GM19099 (cell line): ENCODE data around the gene ACP1.

ENCODE experiments used
- POLR2A ChIP-seq: IDR thresholded peaks from 3 replicates; pipeline ENCODE4 v1.6.1; 2011; ENCODE audit warnings: low read depth; ENCODE audit not compliant: insufficient read length; ENCODE audit errors: extremely low read depth

ACP1 gene

DNA sequence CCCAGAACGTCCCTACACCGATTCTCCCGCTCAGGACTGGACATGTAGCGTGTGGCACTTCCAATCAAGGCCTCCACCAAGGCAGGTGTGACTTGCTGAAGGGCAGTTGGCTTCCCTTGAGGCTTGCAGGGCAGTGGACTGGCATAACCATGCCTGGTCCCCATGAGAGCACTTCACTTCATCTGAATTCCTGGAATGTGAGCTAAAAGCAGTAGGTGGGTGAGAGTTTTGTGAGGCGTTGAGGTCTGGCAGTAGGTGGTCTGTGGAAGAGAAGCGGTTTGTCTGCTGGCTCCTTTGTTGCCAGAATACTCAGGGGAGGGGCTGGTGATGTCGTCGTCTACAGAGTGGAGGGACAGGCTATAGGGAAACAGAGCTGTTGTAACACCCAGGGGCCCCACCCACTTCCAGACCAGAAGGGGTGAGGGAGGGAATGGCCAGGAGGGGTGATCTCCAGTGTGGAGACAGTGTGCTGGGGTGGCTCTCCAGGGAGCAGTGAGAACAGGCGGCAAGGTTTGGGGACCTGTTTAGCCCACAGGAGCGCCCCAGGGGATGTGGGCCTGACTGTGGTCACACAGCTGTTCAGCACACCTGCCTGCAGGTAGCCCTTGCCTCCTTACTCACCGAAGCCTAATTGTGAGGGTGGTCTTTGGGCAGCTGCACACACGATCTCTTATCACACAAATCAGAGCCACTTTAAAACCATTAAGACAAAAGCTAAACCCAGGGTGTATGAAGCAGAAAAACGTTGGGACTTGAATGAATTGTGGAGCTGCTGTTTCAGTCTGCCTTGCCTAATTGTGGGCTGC, 44.6 kb downstream of the ACP1 start:
- TF ChIP-seq POLR2A, result no peak

DNA sequence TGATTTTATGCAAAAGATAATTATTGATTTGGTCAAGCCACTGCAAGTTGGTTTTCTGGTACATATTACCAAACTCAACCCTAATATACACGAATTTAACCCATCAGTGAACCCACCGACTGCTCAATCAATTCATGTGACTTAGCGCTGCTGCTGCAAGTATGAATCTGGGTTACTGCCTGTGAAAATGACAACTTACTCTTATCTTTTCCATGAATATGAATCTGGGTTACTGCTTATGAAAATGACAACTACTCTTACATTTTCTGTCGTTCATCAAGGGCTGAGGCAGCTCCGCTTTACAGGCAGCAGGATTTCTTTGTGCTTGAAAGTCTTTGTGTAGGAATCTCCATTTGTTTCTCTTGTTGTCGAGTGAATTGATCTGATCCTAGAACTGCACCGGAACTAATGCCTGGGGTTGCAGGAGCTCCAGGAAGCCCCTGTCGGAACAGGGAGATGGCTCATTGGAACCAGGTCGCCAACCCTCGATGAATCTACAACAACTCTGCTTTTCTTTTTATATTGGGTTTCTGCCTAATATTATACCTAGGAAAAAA, 45.3 kb downstream of the ACP1 start:
- TF ChIP-seq POLR2A, result no peak

DNA sequence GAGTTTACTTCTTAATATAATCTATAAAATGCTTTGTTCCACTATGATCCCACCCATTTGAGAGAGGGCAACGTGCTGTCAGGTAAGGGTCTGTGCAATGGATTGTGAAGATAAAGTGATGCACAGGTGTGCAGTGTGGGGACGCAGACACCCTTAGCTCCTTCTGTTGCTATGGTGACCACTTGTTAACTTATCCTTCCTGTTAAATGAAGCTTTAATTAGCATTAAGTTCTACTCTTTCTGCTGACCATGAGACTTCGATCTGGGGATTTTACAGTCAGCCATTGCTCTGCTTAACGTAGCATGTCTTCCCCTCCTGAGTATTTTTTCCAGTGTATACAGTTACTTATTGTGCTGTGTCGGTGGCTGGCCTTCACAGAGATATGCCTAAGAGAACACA, 46.2 kb downstream of the ACP1 start:
- TF ChIP-seq POLR2A, result no peak

DNA sequence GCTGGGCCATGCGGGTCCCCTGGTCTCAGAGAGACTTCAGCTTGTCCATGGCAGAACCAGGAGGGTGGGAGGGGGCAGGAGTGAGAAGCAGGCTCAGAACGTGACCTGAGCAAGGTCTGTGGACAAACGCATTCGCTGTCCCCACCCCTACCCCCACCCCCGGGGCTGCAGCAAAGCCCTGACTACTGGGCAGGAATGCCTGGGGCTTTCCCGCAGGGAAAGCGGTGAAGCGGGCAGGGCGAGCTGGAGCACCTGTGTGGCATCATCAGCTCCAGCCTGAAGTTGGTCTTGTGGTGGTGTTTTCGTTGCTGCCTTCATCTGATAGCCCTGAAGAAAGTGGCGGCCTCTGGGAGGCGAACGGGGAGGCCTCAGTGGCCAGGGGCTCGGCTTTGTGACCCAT, 49.2 kb downstream of the ACP1 start:
- no peak for TF ChIP-seq POLR2A

DNA sequence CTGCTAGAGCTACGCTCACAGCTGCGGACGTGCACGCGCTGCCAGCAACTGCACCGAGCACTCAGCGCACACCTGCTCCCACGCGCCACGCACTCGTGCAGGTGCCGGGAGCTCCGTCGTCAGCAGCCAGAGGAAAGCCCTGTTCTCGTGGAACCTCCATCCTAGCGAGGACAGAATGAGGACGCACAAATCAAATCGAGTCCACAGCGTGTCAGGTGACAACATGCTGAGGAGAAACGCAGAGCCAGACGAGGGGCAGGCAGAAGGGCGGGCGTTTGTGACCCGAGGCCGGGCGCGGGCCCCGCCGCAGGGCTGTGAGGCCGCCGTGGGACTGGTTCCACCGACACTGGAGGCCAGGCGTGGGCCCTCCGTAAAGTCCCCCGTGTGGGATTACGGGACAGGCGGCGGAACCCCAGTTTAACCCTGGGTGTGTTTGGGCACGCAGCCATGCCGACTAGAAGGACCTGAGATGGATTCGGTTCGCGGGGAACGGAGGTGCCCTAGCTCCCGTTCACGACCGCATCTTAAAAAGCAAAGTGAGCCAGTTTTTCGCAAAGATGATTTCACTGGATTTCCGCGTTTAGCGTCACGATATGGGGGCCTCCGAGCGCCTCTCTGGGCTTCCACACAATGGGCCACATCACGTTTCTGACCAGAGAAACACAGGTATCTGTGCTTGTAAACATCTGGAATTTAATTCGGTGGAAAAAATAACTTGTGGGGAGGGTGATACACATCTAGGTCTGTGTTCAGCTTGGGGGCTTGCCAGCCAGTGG, 50.0 kb downstream of the ACP1 start:
- TF ChIP-seq POLR2A, result no peak

DNA sequence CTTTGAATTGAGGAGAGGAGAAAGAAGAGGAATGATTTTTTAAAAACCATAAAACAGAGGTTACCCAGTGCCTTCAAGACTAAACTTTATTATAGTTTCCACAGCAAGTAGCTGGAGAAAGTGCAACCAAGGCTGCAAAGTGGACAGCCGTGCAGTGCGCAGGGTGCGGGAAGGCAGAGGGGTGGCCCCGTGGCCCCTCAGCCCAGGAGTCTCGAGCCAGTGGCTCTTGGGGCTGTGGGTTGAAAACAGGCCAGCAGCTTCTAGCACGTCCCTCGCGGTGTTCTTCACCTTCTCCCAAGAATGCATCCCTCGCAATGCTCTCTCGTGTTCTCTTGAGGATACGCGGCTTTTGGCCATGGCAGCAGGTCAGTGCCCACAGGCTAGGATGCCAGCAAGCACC, 51.6 kb downstream of the ACP1 start:
- TF ChIP-seq POLR2A, result no peak

DNA sequence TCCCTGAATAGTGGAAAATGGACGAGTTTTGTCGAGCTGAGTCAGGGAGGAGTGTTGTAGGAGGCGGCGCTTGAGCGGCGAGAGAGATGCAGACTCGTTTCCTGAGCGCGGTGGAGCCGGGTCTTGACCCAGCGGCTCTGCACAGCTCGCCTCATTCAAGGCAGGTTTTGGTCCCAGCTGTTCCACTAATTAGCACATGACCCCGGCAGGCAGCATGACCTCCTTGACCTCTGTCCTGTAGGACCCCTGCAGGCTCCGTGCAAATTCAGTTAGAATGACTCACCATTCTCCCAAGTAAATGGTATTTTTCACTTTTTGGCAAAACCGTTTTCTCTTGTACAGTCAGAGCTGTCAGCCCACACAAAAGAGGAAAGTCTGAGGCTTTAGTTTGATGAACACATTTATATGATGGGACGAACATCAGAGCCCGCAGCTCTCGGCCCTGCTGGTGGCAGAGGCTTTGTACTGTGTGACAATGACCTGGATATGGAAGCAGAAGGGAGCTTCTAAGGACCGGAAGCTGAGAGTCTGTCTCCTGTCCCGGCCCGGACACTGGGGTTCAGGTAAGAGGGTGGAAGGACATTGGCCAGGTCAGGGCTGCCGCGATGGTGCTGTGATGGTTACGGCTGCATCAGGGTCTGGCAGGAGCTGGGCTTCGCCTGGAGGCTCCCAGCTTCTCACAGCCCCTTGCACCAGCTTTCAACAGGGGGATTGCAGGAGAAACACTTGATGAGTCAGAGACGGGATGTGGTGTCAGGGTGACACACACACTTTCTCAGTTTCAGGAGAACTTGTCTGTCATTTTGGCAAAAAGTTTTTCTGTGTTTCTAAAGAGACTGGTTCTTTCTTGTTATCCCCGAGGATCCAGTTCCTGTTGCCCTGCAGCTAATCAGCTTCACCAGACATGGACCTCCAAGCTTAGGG, 53.0 kb downstream of the ACP1 start:
- no peak for TF ChIP-seq POLR2A

DNA sequence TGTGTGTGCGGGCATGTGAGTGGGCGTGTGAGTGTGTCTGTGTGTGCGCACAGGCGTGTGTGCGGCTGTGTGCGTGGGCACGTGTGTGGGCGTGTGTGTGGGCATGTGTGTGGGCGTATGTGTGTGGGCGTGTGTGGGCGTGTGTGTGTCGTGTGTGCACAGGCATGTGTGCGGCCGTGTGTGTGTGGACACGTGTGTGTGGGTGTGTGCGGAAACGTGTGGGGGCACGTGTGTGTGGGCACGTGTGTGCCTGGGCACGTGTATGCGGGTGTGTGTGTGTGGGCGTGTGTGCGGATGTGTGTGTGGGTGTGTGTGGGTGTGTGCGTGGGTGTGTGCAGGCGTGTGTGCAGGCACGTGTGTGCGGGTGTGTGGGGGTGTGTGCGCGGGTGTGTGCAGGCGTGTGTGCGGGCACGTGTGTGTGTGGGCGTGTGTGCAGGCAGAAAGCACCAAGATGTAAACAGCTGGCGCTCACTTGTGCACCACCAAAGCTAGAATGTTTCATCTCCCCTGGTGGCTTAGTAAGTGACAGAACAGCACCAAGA, 54.4 kb downstream of the ACP1 start:
- TF ChIP-seq POLR2A, result no peak

DNA sequence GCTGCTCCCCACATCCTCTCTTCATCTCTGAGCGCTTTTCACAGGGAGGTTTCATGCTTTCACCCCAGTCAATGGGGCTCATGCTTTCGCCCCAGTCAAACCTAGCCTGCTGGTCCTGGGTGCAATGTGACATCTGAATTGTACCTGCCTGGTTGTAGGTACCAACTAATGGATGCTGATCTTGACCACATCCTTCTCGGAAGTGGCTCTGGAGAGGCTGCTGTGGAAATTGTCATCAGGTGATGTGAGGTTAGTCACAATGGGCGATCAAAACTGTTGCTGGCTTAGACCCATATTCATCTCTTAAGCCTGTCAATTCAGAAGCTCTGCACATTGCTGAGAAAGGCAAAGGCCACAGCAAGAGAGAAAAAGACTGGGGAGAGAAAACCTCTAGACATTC, 55.8 kb downstream of the ACP1 start:
- no peak for TF ChIP-seq POLR2A

DNA sequence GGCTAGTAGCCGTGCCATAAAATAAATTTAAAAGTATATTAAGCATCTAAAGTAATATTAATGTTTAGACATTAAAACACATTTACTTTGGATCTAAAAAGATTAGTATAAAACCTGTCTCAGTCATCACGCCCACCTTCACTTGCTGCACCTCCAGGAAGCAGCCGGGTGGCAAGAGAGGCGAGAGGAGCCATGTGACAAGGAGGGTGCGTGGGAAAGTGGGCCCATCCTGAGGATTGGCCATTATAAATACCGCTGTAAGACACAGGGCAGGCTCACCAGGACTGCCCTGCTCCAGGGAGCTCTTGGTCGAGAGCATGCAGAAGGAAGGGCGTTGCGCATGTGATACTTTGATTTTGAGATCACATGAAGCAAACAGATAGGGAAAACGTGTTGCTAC, 57.6 kb downstream of the ACP1 start:
- TF ChIP-seq POLR2A, result no peak

DNA sequence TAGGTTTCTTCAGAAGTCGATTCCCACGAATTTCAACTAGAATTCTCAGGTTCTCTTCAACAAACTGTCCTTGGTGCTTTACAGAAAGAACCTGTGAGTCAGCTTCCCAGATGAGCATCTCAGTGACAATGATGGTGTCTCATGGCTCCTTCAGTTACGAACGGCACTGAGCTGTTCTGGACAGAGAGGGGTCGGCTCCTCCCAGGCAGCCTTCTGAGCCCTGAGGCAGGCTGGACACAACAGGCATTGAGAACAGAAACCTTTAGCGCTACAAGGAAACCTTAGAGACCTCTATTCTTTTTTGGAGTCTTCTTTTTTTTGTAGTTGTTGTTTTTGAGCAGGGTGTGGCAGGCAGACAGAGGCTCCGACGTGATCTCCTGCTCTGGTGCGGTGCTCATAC, 58.3 kb downstream of the ACP1 start:
- no peak for TF ChIP-seq POLR2A
